ENCODE data around the gene KIF22. TPM values are rescaled to one million over a fixed set of nuclear protein-coding genes. Genes with fewer than 3 reads are reported as not detected.
"Not testable (repeated sequence)": the region's sequence is repeated elsewhere in the genome, so short reads cannot be mapped to it uniquely, and the experiment has no call there.

The KIF22 gene
- total RNA-seq, 1 donor: 45.3 TPM

GRCh38 chr16:29760567-29761279, 29.8 kb upstream of the KIF22 start:
- no peak overlapping the region for H3K4me3 ChIP-seq (ENCODE audit: low read depth, low read length)
- DNase-seq (ENCODE audit: low read depth): no peak
- no peak for TF ChIP-seq CTCF (IDR thresholded peaks at IDR 0.05; ENCODE audit: insufficient read depth, low read depth, low read length)

DNA sequence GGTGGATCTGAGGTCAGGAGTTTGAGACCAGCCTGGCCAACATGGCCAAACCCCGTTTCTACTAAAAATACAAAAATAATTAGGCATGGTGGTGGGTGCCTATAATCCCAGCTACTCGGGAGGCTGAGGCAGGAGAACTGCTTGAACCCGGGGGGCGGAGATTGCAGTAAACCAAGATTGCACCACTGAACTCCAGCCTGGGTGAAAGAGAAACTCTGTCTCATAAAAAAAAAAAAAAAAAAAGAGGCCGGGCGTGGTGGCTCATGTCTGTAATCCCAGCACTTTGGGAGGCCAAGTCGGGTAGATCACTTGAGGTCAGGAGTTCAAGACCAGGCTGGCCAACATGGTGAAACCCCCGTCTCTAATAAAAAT, 29.3 kb upstream of the KIF22 start:
- not testable (repeated sequence) for H3K4me3 ChIP-seq (ENCODE audit: low read depth, low read length)
- DNase-seq (ENCODE audit: low read depth): peak; percentile 16

- no peak for TF ChIP-seq CTCF (IDR thresholded peaks at IDR 0.05; ENCODE audit: insufficient read depth, low read depth, low read length)
- no peak overlapping the region for H3K4me3 ChIP-seq (ENCODE audit: low read depth, low read length)
- no peak for DNase-seq (ENCODE audit: low read depth)
Measured at GRCh38 chr16:29761882-29762281, 28.7 kb upstream of the KIF22 start.

- H3K4me3 ChIP-seq (ENCODE audit: low read depth, low read length): no peak overlapping the region
- DNase-seq (ENCODE audit: low read depth): no peak
- TF ChIP-seq CTCF (IDR thresholded peaks at IDR 0.05; ENCODE audit: insufficient read depth, low read depth, low read length): no peak
Measured at GRCh38 chr16:29763326-29763725, 27.2 kb upstream of the KIF22 start.

GRCh38 chr16:29765167-29766032, 25.2 kb upstream of the KIF22 start:
- DNase-seq (ENCODE audit: low read depth): no peak
- H3K4me3 ChIP-seq (ENCODE audit: low read depth, low read length): no peak overlapping the region
- no peak for TF ChIP-seq CTCF (IDR thresholded peaks at IDR 0.05; ENCODE audit: insufficient read depth, low read depth, low read length)

- no peak for DNase-seq (ENCODE audit: low read depth)
- no peak overlapping the region for H3K4me3 ChIP-seq (ENCODE audit: low read depth, low read length)
- no peak for TF ChIP-seq CTCF (IDR thresholded peaks at IDR 0.05; ENCODE audit: insufficient read depth, low read depth, low read length)
Measured at GRCh38 chr16:29766571-29766970, 24.0 kb upstream of the KIF22 start.

GRCh38 chr16:29767062-29767461, 23.5 kb upstream of the KIF22 start:
- DNase-seq (ENCODE audit: low read depth): no peak
- H3K4me3 ChIP-seq (ENCODE audit: low read depth, low read length): no peak overlapping the region
- no peak for TF ChIP-seq CTCF (IDR thresholded peaks at IDR 0.05; ENCODE audit: insufficient read depth, low read depth, low read length)

Measured in fibroblast of villous mesenchyme (primary cell).